Left kidney (tissue), 2 donors: ENCODE measurements around the gene MAPRE3. TPM values are rescaled to one million over a fixed set of nuclear protein-coding genes. Genes with fewer than 3 reads are reported as not detected.

Source experiments
- DNase-seq: peaks from one replicate; pipeline ENCODE4 v3.0.0-alpha.2; 2013
- polyA plus RNA-seq: library from polyadenylated mRNA; unstranded; fragments of 120-200 nt; gene quantifications from one replicate; pipeline ENCODE4 v1.2.1, GENCODE V29; 2013; ENCODE audit not compliant: insufficient read length

Gene MAPRE3
- polyA plus RNA-seq, 1 donor, result 12.2 TPM

DNA sequence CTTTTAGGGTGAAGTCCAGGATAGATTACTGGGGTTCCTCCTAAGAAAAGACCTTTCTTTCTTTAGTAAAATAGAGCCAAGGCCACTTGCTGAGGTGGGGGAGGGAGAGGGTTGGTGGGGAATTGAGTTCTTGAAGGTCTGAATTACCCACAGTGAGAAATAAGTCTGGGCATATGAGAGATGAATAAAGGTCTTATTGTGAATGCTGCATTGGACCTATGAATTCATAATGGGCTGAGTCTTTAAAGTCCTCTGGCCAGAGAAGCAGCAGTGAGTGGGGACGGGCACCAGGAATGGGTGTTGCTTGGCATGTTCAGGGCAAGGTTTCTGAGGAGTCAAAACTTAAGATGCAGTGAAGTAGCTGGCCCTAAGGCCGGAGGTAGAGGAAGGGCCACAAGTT is 10.5 kb downstream of the MAPRE3 start:
- no peak for DNase-seq

DNA sequence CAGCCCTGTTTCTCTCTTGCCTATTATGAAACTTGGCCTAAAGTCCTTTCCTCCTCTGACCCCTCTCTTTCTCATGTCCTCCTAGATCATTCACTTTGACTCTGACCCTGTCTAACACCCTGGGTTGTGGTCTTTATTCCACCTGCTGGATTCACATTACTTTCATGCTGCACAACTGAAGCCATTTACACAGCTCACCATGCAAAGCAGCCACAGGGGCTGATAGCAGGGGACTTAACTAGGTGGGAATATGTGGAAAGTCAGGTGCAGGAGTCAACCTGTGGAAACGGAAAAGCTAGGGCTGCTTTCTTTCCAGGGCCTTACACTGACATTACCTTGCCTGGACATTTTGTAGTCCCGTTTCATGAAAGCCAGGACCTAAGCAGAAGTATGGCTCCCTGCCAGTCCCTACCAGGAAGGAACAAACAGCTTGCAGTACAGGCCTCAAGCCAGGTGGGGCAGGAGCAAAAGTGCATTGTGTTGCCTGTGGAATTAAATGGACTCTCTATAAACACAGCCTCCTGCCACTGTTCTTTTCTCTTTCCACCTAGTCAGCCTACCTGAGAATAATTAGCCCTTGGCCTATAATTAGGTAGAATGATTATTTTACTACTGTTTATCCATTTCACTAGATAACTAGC is 11.8 kb downstream of the MAPRE3 start:
- DNase-seq, result peak; percentile 13

DNA sequence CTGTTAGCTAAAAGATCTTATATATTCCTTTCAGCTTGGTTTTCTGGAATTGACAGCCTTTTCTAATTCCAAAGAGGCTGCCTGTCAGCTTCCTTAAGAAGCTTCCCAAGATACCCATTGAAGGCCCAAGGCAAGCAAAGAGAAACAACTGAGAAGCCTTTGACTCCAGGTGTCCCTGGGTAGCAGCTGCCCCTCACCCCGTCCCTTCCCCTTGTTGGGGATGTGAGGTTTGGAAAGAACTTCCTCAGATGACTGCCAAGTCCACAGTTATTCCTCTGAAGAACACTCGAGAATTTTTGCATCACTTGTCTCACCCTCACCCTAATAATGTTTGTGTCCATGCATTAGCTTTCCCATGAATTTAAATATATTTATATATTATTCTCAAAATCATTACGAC is 13.3 kb downstream of the MAPRE3 start:
- no peak for DNase-seq

DNA sequence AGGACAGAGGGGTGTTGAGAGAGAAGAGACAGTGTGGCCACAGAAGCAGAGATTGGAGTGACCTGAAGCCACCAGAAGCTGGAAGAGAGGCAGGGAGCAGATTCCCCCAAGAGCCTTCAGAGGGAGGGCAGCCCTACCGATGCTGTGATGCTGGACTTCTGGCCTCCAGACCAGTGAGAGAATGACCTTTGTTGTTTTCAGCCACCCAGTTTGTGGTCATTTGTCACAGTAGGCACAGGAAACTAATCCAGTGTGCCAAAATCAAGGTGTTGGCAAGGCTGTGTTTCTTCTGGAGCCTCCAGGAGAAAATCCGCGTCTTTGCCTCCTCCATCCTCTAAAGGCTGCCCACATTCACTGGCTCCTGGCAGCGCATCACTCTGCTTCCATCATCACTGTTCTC is 15.4 kb downstream of the MAPRE3 start:
- no peak for DNase-seq

DNA sequence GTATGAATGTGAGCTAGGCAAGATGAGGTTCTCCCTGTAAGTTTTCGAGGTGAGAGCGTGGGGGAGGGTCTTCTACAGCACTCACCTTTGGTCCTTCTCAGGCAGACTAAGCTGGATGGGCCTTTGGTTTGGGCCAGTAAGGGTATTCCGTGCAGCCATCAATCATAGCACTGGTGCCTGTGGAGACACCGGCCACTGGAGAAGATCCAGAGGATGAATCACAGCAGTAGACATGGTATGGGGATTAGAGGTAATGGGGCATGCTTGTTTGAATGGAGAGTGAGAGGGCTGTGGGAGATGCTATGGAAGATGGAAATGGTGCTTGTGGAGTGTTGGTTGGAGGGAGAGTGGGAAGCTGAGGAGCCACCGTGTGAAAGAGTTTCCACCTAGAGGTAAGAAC is 16.1 kb downstream of the MAPRE3 start:
- DNase-seq, result no peak

DNA sequence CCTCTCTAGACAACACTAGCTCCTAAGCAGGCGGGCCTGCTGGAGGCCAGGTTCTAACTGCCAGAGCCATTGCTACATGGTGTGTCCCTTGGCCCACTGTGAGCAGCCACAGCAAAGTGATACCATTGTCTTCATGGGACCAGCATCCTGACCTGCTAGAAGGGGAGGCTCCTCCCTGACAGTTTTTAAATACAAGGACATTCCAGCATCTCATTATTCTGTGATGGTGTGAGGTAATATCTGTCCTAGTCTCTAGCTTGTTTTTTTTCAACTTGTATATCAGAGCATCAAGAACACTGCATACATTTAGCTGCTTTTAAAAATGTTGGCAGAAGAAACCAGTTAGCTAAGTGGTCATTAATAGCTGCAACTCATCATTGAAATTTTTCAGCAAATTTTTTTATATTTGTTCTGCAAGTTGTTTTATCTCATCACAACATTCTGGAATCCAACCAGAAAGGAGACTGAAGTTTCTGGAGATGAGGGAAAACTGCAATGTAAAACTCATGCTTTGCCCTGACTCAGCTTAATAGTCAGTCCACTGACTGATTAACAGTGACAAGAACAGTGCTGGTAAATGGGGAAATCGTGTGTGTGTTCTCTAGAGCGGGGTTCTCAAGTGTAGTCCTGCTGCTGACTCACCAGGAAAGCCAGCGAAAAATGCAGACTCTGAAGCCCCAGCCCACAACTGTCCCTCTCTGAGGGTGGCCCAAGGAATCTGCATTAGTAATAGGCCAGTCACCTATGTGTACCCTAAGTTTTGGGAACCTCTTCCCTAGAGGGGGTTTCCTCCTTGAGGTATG is 17.8 kb downstream of the MAPRE3 start:
- DNase-seq, result no peak

DNA sequence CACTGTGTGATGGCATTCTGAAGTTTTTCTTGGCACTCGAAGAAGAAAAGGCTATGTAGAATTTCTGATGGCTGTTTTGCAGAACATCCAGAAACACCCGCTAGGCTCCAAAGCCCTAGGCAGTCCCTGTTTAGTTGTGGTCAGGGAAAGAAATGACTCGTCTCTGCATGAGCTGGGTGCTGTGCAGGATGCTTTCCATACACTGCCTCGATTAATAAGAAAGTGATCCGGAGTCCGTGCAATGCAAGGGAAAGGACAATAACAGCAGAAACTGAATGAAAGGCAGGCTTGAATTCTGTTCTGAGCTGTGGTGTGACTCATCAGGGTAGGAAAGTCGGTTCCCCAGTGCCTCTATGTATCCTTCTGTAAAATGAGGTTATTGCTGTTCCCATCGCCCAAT is 18.7 kb downstream of the MAPRE3 start:
- DNase-seq, result no peak

DNA sequence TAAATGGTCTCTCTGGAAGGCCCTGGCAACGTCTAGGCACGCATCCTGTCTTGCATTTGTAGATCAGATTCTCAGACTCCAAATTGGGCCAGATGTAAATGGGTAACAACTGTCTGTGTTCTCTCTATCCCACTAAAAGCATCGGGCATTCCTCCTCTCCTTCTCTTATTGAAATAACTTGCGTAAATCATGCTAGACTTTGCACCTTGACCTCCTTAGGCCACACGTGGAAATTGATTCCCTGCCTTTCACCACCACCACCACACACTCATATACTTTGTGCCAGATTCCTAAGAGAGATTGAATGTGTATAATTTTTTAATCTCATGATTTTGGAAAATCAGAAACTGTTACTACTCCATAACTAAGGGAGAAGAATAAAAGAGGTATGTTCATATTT is 21.3 kb downstream of the MAPRE3 start:
- DNase-seq, result no peak

DNA sequence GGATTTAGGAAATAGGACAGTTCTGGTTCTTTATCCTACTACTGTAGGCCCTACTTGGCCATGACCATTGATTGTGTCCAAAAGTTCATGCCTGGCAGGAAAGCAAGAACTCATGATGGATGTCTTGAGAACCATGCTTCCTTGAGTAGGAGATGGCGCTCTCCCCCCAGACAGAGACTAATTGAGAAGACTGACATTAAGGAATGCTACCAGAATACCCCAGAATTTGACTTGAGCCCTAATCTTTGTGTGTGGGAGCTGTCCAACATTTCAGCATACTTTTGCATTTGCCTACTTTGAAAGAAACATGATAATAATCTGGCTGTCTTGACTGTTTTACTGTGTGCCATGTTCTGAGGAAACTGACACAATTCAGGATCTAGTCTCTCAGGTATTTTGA is 23.3 kb downstream of the MAPRE3 start:
- peak; percentile 27 for DNase-seq

DNA sequence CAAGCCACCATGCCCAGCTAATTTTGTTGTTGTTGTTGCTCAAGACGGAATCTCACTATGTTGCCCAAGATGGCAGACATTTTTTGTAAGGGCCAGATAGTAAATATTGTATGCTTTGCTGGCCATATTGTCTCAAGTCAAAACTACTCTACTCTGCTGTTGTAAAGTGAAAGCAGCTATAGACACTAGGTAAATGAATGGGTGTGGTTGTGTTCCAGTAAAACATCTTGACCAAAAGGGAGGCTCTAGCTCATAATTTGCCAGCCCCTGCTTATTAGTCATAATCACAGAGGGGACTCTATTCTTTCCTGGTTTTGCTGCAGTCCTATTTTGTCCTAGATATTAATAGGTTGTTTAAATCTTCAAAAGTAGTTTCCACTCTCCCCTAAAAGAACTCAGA is 24.5 kb downstream of the MAPRE3 start:
- no peak for DNase-seq

DNA sequence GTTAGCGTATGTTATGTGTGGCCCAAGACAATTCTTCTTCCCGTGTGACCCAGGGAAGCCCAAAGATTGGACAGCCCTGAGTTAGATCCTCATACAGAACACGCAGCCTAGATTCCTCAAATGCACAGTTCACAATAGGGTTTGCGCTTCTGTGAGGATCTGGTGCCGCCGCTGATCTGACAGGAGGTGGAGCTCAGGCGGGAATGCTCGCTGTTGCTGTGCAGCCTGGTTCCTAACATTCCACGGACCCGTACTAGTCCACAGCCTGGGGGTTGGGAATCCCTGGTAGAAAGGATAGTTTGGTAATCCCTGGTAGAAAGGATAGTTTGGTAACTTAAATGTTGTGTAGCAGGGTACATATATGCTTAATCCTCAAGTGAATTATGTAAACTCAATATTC is 27.0 kb downstream of the MAPRE3 start:
- no peak for DNase-seq

DNA sequence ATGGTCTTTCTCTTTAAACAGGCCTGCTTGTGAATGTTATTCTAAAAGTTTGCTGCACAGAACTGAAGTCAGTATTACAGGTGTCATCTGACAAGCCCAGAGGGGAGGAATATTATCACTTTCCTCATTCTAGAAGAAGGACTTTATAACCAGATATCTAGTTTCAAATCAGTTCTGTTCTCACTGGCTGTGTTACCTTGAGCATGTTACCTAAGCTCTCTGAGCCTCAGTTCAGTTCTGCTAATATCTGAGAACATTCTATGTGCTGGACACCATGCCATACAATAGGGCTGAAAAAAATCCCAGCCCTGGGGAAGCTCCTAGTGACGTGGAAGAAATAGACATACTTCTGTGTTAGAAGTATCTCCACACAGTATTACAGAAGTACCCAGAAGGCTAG is 27.9 kb downstream of the MAPRE3 start:
- DNase-seq, result no peak

DNA sequence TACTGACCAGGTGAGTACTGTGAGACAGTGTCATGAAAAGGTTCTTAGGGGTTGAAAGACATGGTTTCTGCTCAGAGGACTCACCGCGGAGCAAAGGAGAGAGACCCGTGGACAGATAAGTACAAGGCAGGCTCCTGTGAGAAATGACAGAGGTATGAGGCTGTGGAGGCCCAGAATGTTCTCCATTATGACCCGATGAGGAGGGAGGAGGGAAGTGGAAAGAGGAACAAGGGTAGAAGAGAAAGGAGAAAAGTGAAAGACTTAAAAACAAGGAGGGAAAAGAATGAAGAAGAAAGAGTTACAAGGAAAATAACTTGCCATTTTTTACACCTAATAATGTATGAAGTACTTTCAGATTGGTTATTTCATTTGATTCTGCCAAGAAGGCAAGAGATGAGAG is 29.8 kb downstream of the MAPRE3 start:
- DNase-seq, result no peak

DNA sequence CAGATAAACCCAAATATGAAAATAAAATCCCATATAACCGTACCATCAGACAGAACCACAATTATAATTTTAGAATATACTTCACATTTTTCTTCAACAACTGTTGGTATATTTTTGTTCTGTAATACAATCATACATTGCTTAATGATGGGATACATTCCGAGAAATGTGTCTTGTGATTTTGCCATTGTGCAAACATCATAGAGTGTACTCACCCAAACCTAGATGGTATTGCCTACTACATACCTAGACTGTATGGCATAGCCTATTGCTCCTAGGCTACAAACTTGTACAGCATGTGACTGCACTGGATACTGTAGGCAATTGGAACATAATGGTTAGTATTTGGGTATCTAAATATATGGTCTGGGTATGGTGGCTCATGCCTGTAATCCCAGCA is 30.6 kb downstream of the MAPRE3 start:
- DNase-seq, result no peak

DNA sequence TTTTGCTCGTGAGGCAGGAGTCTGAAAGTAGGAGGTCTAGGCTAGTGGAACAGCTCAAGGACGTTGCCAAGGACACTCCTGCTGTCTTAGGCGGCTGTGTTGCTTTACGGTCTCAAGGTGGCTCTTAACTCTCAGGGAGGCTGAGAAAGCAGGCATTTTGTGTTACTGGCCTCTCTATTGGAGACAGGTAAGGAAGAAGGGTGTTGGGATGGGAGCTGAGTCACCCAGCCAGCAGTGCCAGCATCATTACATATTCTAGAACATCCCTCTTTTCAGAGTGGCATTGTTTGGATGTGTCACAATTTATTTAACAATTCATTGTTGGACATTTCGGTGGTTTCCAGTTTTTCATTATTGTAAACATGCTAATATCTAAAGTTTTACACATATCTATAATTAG is 31.5 kb downstream of the MAPRE3 start:
- DNase-seq, result no peak

DNA sequence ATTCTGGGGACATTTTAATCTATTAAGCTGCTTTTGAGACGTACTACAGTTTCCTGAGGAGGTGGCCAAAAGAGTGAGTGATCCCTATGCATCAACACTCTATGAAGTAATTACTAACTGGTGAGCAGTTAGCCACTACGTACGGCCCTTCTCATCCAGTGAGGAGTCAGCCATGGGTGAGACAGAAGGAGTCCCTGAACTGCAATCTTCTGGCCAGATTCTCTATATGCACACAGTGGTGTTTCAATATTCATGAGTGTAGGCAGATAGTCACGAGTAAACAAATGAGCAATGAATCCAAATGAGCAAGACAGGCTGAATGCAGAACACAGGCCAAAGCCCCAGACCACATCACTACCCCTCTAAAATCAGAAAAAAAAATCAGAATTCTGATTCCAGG is 32.6 kb downstream of the MAPRE3 start:
- DNase-seq, result no peak

DNA sequence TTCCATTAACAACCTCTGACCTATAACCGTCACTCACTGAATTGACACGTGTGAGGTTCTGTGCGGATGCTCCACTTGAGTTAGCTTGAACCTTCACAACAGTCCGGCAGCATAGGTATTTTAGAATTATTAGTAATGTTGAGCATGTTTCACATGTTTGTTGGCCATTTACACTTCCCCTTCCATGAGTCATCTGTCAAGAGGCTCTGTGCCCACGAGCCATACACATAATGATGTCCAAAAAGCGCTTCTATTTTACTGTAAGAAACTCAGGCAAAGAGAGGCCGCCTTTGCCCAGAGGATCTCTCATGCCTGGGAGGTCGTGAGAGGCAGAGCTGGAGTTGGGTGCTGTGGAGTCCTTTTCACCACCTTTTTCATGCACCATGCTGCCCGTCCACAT is 33.4 kb downstream of the MAPRE3 start:
- DNase-seq, result no peak

DNA sequence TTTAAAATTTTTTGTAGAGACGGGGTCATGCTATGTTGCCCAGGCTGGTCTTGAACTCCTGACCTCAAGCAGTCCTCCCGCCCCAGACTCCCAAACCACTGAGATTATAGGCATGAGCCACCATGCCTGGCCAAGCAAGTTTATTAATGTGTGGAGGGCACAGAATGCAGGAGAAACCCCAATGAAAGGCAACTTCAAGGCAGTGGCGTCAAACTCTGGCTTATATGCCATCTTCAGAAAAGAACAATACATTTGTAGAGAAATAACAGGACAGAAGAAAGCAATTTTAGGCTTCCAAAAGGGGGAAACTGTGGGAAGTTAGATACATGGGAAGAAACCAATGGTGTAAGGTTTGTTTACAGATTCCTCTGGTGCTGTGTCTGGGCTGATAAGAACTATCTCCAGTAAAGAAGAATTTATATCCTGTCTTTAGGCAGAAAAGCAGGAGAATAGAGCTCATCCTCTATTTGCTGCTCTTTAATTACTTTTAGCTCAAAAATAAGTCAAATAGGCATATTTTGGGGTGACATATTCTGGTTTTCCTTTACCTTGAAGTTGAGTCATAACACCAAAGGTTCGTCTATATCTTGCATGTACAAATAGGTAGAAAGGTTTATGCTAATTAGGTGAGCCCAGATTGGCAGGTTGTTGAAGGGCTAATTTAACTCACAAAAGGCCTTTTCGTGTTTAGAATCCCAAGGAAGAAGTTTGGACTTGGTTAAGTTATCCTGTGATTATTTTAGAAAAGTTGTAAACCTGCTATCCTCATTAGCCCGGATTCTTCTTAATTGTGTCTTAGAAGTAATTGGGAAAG is 36.4 kb downstream of the MAPRE3 start:
- DNase-seq, result no peak

DNA sequence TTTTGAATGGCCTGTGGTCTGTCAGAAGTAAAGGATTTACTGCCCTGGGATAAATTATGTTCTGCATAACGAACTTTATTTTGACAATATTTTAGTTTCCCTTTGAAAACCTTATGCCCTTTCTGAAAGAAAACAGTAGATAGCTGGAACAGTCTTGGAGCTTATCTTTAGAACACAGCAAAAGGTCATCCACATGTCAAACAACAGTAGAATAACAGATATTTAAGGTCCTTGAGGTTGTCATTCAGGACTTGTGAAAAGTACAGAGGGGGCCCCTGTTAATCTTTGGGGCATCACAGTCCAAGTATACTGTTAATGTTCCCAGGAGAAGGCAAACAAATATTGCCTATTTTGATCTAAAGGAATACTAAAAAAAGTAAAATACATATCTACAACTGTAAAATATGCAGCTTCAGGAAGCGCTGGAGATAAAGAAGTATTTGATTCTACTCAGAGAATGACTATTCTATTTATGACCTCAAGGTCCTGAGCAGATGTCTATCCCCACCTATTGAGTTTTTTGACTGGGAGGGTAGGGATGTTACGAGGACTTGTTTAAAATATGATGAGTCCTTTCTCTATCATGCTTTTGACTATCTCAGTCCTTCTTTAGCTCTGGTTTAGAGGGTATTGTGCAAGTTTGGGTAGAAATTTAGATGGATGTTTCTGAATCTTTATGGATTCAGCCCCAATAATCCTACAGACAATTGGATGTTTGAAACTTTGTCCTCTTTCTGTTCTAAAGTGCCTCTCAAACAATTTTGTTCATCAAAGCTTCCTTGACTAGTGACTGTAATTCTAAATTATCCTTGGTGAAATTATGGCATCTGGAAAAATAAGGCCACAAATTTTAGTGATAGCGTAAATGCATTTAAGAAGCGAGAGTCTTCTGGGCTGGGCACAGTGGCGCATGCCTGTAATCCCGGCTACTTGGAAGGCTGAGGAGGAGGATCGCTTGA is 37.3 kb downstream of the MAPRE3 start:
- DNase-seq, result no peak

DNA sequence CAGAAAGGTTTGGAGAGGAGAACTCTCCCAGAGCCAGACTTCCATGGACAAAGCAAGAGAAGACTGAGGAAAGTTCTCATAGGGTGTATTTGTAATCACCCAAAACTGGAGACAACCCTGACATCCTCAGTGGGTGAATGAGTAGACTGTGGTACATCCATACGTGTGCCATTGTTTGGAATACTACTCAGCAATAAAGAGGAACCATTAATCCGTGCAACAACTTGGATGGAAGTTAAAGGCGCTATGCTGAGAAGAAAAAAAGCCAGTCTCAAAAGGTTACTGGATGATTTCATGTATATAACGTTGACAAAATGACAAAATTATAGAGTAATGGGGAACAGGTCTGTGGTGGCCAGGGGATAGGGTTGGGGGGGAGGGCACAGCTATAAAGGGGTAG is 38.2 kb downstream of the MAPRE3 start:
- DNase-seq, result no peak

DNA sequence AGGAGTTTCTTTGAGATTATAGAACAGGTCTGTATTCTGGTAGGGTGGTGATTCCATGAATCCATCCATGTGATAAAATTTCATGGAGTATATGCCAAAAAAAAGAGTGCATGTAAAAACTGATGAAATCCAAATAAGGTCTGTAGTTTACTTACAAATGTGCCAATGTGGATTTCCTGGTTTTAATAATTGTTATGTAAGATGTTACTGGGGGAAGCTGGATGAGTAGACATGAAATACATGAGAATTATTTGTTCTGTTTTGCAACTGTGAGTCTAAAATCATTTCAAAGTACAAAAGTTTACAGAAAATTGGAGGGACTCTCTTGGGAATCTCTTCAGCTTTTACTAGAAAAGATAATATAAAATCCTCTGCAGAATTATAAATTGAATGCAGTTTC is 38.6 kb downstream of the MAPRE3 start:
- no peak for DNase-seq

DNA sequence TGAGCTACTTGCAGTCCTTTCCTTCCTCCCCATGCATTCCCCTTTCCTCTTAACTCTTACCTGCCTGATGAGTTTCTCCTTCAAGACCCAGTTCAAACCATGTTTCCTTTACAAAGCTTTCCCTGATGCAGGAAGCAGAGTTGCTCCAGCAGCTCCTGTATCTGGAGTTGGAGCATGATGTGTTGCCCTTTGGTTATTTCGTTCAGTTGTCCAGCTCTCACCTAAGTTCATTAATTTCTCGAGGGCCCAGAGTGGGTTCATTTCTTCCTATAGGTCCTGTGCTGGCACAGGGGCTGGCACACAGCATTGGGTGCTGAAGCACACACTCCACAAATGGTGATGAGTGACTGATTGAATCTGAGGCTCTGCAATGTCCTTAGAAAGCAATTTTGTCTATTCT is 39.3 kb downstream of the MAPRE3 start:
- no peak for DNase-seq
